Loucy (cell line): ENCODE measurements around the gene SLCO4A1.
A peak's percentile ranks its signal among the peaks of the same experiment; 100 is the strongest.

Source experiments
- H2AFZ ChIP-seq: fragments of 200-600 bp; sonication (generic); 2 replicates; pipeline ENCODE4 v1.6.0; 2016; ENCODE audit warnings: antibody characterized with exemption, mild to moderate bottlenecking, low read length, moderate library complexity
- H3F3A ChIP-seq: fragments of 200-600 bp; 2 replicates; pipeline ENCODE4 v1.6.0; 2016; ENCODE audit warnings: antibody characterized with exemption, low read depth, mild to moderate bottlenecking
- H3K27me3 ChIP-seq: fragments of 200-600 bp; sonication (generic); 2 replicates; pipeline ENCODE4 v1.6.1; 2014; ENCODE audit warnings: low read length, mild to moderate bottlenecking; ENCODE audit not compliant: insufficient read depth, poor library complexity, severe bottlenecking
- H3K36me3 ChIP-seq: fragments of 200-600 bp; sonication (generic); 2 replicates; pipeline ENCODE4 v1.6.1; 2016; ENCODE audit warnings: low read length; ENCODE audit not compliant: insufficient read depth
- H3K4me1 ChIP-seq: fragments of 200-600 bp; sonication (generic); 2 replicates; pipeline ENCODE4 v1.5.1; 2014; ENCODE audit warnings: low read length, mild to moderate bottlenecking; ENCODE audit not compliant: insufficient read depth, poor library complexity, severe bottlenecking
- H3K4me2 ChIP-seq: fragments of 200-600 bp; sonication (generic); 2 replicates; pipeline ENCODE4 v1.6.0; 2014; ENCODE audit warnings: antibody characterized with exemption, low read length, low read depth, mild to moderate bottlenecking; ENCODE audit not compliant: poor library complexity, severe bottlenecking
- H3K4me3 ChIP-seq: fragments of 200-600 bp; sonication (generic); 2 replicates; pipeline ENCODE4 v1.5.1; 2014; ENCODE audit warnings: low read length, mild to moderate bottlenecking, mixed read lengths; ENCODE audit not compliant: poor library complexity, severe bottlenecking
- H3K79me2 ChIP-seq: fragments of 200-600 bp; sonication (generic); 2 replicates; pipeline ENCODE4 v1.6.1; 2014; ENCODE audit warnings: low read length; ENCODE audit not compliant: insufficient read depth
- H3K9ac ChIP-seq: fragments of 200-600 bp; sonication (generic); 2 replicates; pipeline ENCODE4 v1.6.0; 2014; ENCODE audit warnings: mild to moderate bottlenecking, low read depth, low read length, moderate library complexity; ENCODE audit not compliant: poor library complexity, severe bottlenecking
- H3K9me2 ChIP-seq: fragments of 200-600 bp; sonication (generic); replicated peaks from 2 replicates; pipeline ENCODE4 v1.6.1; 2016; ENCODE audit warnings: low read depth, low read length, mixed read lengths
- H3K9me3 ChIP-seq: fragments of 200-600 bp; sonication (generic); 2 replicates; pipeline ENCODE4 v1.6.1; 2014; ENCODE audit warnings: mild to moderate bottlenecking, antibody characterized with exemption, low read length, low read depth; ENCODE audit not compliant: insufficient read depth
- H4K20me1 ChIP-seq: fragments of 200-600 bp; sonication (generic); 2 replicates; pipeline ENCODE4 v1.6.0; 2014; ENCODE audit warnings: antibody characterized with exemption, low read length, mild to moderate bottlenecking; ENCODE audit not compliant: insufficient read depth, poor library complexity, severe bottlenecking
- CTCF ChIP-seq: fragments of 200-600 bp; sonication (generic); conservative IDR thresholded peaks from 2 replicates; pipeline ENCODE4 v1.5.1; 2014; ENCODE audit warnings: mild to moderate bottlenecking, antibody characterized with exemption, low read length
- EZH2phosphoT487 ChIP-seq: fragments of 200-600 bp; IDR thresholded peaks from 2 replicates; pipeline ENCODE4 v1.6.1; 2018; ENCODE audit warnings: antibody characterized with exemption, mild to moderate bottlenecking, moderate library complexity, borderline replicate concordance

Gene SLCO4A1

GRCh38 chr20:62641321-62642050 lies 817 bp upstream of the SLCO4A1 start:
- Histone ChIP-seq H4K20me1 (peaks cover 32% of the 10 kb centered on the region), H3F3A (no peaks in the 10 kb centered on the region), H3K4me3 (peak overlapping the region; percentile 91), H3K9ac (peak overlapping the region; percentile 87), H3K27me3 (no peaks in the 10 kb centered on the region), H3K36me3 (no peaks in the 10 kb centered on the region), H3K9me3 (no peaks in the 10 kb centered on the region), H3K9me2 (no peaks in the 10 kb centered on the region), H2AFZ (peak overlapping the region; percentile 79), H3K4me1 (peaks cover 51% of the 10 kb centered on the region), H3K4me2 (peak overlapping the region; percentile 93), H3K79me2 (peaks cover 44% of the 10 kb centered on the region)
- TF ChIP-seq EZH2phosphoT487: no peak
- no peak for TF ChIP-seq CTCF

- Histone ChIP-seq H3K9me2 (no peaks in the 10 kb centered on the region), H3K9ac (peak overlapping the region; percentile 83), H3K4me3 (peak overlapping the region; percentile 91), H3F3A (no peaks in the 10 kb centered on the region), H3K9me3 (no peaks in the 10 kb centered on the region), H3K36me3 (no peaks in the 10 kb centered on the region), H3K4me1 (peaks cover 53% of the 10 kb centered on the region), H3K27me3 (no peaks in the 10 kb centered on the region), H2AFZ (peak overlapping the region; percentile 59; the same call in 1 of the 2 replicates), H3K79me2 (peaks cover 58% of the 10 kb centered on the region), H3K4me2 (peak overlapping the region; percentile 97), H4K20me1 (peaks cover 43% of the 10 kb centered on the region)
- TF ChIP-seq CTCF (no peak), EZH2phosphoT487 (no peak)
Observed at GRCh38 chr20:62642666-62643520, 590 bp downstream of the SLCO4A1 start.

GRCh38 chr20:62643521-62644043 lies 1.3 kb downstream of the SLCO4A1 start:
- TF ChIP-seq CTCF: no peak
- no peak for TF ChIP-seq EZH2phosphoT487
- no peaks in the 10 kb centered on the region for H3F3A ChIP-seq
- H3K4me3 ChIP-seq: peak overlapping the region; percentile 91
- no peaks in the 10 kb centered on the region for H3K9me2 ChIP-seq
- H4K20me1 ChIP-seq: peaks cover 47% of the 10 kb centered on the region
- peak overlapping the region; percentile 83 for H3K9ac ChIP-seq
- no peak overlapping the region for H2AFZ ChIP-seq
- peaks cover 53% of the 10 kb centered on the region for H3K4me1 ChIP-seq
- peaks cover 65% of the 10 kb centered on the region for H3K79me2 ChIP-seq
- no peaks in the 10 kb centered on the region for H3K27me3 ChIP-seq
- H3K9me3 ChIP-seq: no peaks in the 10 kb centered on the region
- H3K36me3 ChIP-seq: no peaks in the 10 kb centered on the region
- H3K4me2 ChIP-seq: peak overlapping the region; percentile 97
